ENCODE data around the gene HSD11B1. TPM values are rescaled to one million over a fixed set of nuclear protein-coding genes. Genes with fewer than 3 reads are reported as not detected.

The HSD11B1 gene
- total RNA-seq: not detected
- not detected for polyA plus RNA-seq (2013, experiment 1 of 2)
- not detected for polyA plus RNA-seq (2013, experiment 2 of 2)
- long read RNA-seq, experiment 1: 0 reads
- long read RNA-seq, experiment 2: 0 reads
- long read RNA-seq, experiment 3: 0 reads
- long read RNA-seq, experiment 4: 0 reads

- H3K27ac ChIP-seq (ENCODE audit: low read depth, low read length): no peak within 1 kb of the TSS
- Mint-ChIP-seq H3K4me3 (no peak within 1 kb of the TSS), H3K4me1 (no peaks in the 10 kb centered on the region), H3K27me3 (ENCODE audit: insufficient read depth) (peaks cover 10% of the 10 kb centered on the region), H3K27ac (no peak within 1 kb of the TSS), H3K36me3 (ENCODE audit: low read depth) (no peaks in the 10 kb centered on the region), H3K9me3 (no peaks in the 10 kb centered on the region)
- WGBS, 2 experiments (ENCODE audit: insufficient coverage in 1 of 2, insufficient read length in 1 of 2): 82 to 94% methylated on average over 5 to 6 of the region's 6 CpGs
- H3K9me3 ChIP-seq (ENCODE audit: control insufficient read depth, low read length): no peaks in the 10 kb centered on the region
- H3K27me3 ChIP-seq (ENCODE audit: control insufficient read depth, insufficient read depth, low read length, poor library complexity, severe bottlenecking): peaks cover 11% of the 10 kb centered on the region
- H3K4me3 ChIP-seq (ENCODE audit: low read length): no peak within 1 kb of the TSS
- no peaks in the 10 kb centered on the region for H3K4me1 ChIP-seq (ENCODE audit: control insufficient read depth, insufficient read depth, low read length)
- no peak for TF ChIP-seq CTCF (conservative IDR thresholded peaks at IDR 0.05)
- no peak within 1 kb of the TSS for H3K9ac ChIP-seq (ENCODE audit: extremely low read depth, low read length, poor library complexity, severe bottlenecking)
- DNase-seq: no peak
- no peaks in the 10 kb centered on the region for H3K36me3 ChIP-seq (ENCODE audit: control insufficient read depth, insufficient read depth, low read length)
These were observed at the start of gene HSD11B1 for GRCh38 chr1:209704584-209704983. Gene HSD11B1, plus strand, starts transcription at chr1:209704846. Its CDS starts 97 bp downstream, at chr1:209704943.

- Mint-ChIP-seq H3K27ac (no peak overlapping the region), H3K4me1 (peaks cover 51% of the 10 kb centered on the region), H3K36me3 (ENCODE audit: low read depth) (no peaks in the 10 kb centered on the region), H3K4me3 (no peak overlapping the region), H3K27me3 (ENCODE audit: insufficient read depth) (peaks cover 1% of the 10 kb centered on the region), H3K9me3 (no peaks in the 10 kb centered on the region)
- no peak for DNase-seq
- no peaks in the 10 kb centered on the region for H3K36me3 ChIP-seq (ENCODE audit: control insufficient read depth, insufficient read depth, low read length)
- H3K9me3 ChIP-seq (ENCODE audit: control insufficient read depth, low read length): no peaks in the 10 kb centered on the region
- WGBS, 2 experiments (ENCODE audit: insufficient coverage in 1 of 2, insufficient read length in 1 of 2): 90 to 97% methylated on average over 8 to 9 of the region's 9 CpGs
- H3K9ac ChIP-seq (ENCODE audit: extremely low read depth, low read length, poor library complexity, severe bottlenecking): no peak overlapping the region
- no peak overlapping the region for H3K4me3 ChIP-seq (ENCODE audit: low read length)
- TF ChIP-seq CTCF (conservative IDR thresholded peaks at IDR 0.05): no peak
- no peak overlapping the region for H3K27ac ChIP-seq (ENCODE audit: low read depth, low read length)
- H3K27me3 ChIP-seq (ENCODE audit: control insufficient read depth, insufficient read depth, low read length, poor library complexity, severe bottlenecking): no peaks in the 10 kb centered on the region
- peaks cover 21% of the 10 kb centered on the region for H3K4me1 ChIP-seq (ENCODE audit: control insufficient read depth, insufficient read depth, low read length)
These were observed 49.0 kb upstream of the HSD11B1 start for GRCh38 chr1:209655411-209656231.

GRCh38 chr1:209657140-209657879, 47.3 kb upstream of the HSD11B1 start:
- H3K4me1 ChIP-seq (ENCODE audit: control insufficient read depth, insufficient read depth, low read length): peaks cover 21% of the 10 kb centered on the region
- H3K9me3 Mint-ChIP-seq: no peaks in the 10 kb centered on the region
- no peak overlapping the region for H3K4me3 ChIP-seq (ENCODE audit: low read length)
- H3K9me3 ChIP-seq (ENCODE audit: control insufficient read depth, low read length): no peaks in the 10 kb centered on the region
- H3K27me3 Mint-ChIP-seq (ENCODE audit: insufficient read depth): peaks cover 5% of the 10 kb centered on the region
- peaks cover 6% of the 10 kb centered on the region for H3K27me3 ChIP-seq (ENCODE audit: control insufficient read depth, insufficient read depth, low read length, poor library complexity, severe bottlenecking)
- no peak overlapping the region for H3K4me3 Mint-ChIP-seq
- no peak for TF ChIP-seq CTCF (conservative IDR thresholded peaks at IDR 0.05)
- no peak overlapping the region for H3K27ac Mint-ChIP-seq
- 83 to 96% methylated on average over 4 to 9 of the region's 9 CpGs for WGBS, 2 experiments (ENCODE audit: insufficient coverage in 1 of 2, insufficient read length in 1 of 2)
- DNase-seq: no peak
- H3K4me1 Mint-ChIP-seq: peaks cover 46% of the 10 kb centered on the region
- H3K27ac ChIP-seq (ENCODE audit: low read depth, low read length): no peak overlapping the region
- no peak overlapping the region for H3K9ac ChIP-seq (ENCODE audit: extremely low read depth, low read length, poor library complexity, severe bottlenecking)
- H3K36me3 ChIP-seq (ENCODE audit: control insufficient read depth, insufficient read depth, low read length): no peaks in the 10 kb centered on the region
- no peaks in the 10 kb centered on the region for H3K36me3 Mint-ChIP-seq (ENCODE audit: low read depth)

All from endodermal cell (in vitro differentiated cells).